Measurements from ENCODE around the gene DOCK4. TPM values are rescaled to one million over a fixed set of nuclear protein-coding genes. Genes with fewer than 3 reads are reported as not detected.

DOCK4 gene
- total and polyA plus RNA-seq, 2 of the 8 experiments (the other 6 are each of a cell fraction or from before 2014, with no cell fraction given) = 5.1 to 23.6 TPM

DNA sequence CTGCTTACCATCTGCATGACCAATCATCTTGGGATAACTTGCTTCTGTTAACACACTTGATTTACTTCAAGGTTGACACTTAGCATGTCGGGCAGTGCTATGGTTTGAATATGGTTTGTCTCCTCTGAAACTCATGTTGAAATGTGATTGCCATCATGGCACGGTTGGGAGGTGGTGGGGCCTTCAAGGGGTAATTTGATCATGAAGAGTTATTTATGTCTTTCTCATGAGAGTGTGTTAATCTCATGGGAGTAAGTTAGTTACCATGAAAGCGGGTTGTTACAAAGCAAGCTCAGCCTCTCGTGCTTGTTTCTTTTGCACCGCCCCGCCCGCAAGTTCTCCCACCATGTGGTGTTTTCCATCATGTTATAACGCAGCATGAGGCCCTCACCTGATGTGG, 163.6 kb downstream of the DOCK4 start:
- ChIA-PET CTCF (ENCODE audit: partially characterized antibody) (interaction anchor here (0.8 kb wide), 1 partner anchor 30 kb away, joined by 3 read pairs; no protein-coding TSS in a partner anchor), POLR2A (ENCODE audit: partially characterized antibody) (interaction anchor here (1.2 kb wide), 1 partner anchor 16 kb away, joined by 3 read pairs; no protein-coding TSS in a partner anchor)
- no peak overlapping the region for H2BK120ac ChIP-seq (replicated peaks; ENCODE audit: low read depth, low read length)
- H3K18ac ChIP-seq (ENCODE audit: extremely low read depth, low read length) = no peak overlapping the region
- no peak overlapping the region for H3K4ac ChIP-seq (replicated peaks; ENCODE audit: insufficient read length, low read depth, low read length)
- no peak overlapping the region for H2AK5ac ChIP-seq (ENCODE audit: low read depth, low read length)
- no peaks in the 10 kb centered on the region for H3K27me3 ChIP-seq (replicated peaks in 1 of 4; ENCODE audit: control insufficient read depth in 3 of 4, extremely low read depth in 1 of 4, insufficient read depth in 3 of 4, low read length in 3 of 4)
- no peaks in the 10 kb centered on the region for H3K23me2 ChIP-seq (ENCODE audit: low read depth, low read length)
- H2BK12ac ChIP-seq (ENCODE audit: low read depth, low read length) = no peak overlapping the region
- FAIRE-seq (no peak), DNase-seq (ENCODE audit: low read depth in 1 of 2, low spot score in 2 of 2) (no peak)
- H3K56ac ChIP-seq (replicated peaks; ENCODE audit: insufficient read length, low read depth, low read length) = no peak overlapping the region
- no peaks in the 10 kb centered on the region for H3K36me3 ChIP-seq (ENCODE audit: control insufficient read depth in 2 of 4, insufficient read depth in 4 of 4, low read length in 3 of 4)
- H3K79me1 ChIP-seq (ENCODE audit: low read depth, low read length) = no peaks in the 10 kb centered on the region; the same call in 1 of the 2 replicates
- H3K9ac ChIP-seq (replicated peaks in 1 of 4; ENCODE audit: extremely low read depth in 1 of 4, low read depth in 3 of 4, low read length in 3 of 4) = no peak overlapping the region
- no peak overlapping the region for H3K4me3 ChIP-seq (ENCODE audit: extremely low read depth in 1 of 4, insufficient read depth in 2 of 4, low read depth in 3 of 4, low read length in 4 of 4)
- H4K8ac ChIP-seq (ENCODE audit: extremely low read depth, insufficient read depth, low read length) = no peak overlapping the region
- no peak overlapping the region for H3K14ac ChIP-seq (ENCODE audit: insufficient read length)
- no peak overlapping the region for H2BK5ac ChIP-seq (ENCODE audit: low read depth, low read length)
- H3K9me3 ChIP-seq (ENCODE audit: insufficient read depth in 2 of 2, low read depth in 1 of 2, low read length in 1 of 2) = 0 out of 4 replicates have a peak, but pooled peaks cover 0 to under 1% of the 10 kb centered on the region in 2 experiments
- H4K20me1 ChIP-seq (replicated peaks in 1 of 2; ENCODE audit: control insufficient read depth in 1 of 2, insufficient read depth in 2 of 2, low read length in 2 of 2) = no peaks in the 10 kb centered on the region
- H4K5ac ChIP-seq (ENCODE audit: insufficient read length, low read depth, low read length) = no peak overlapping the region
- H3K4me2 ChIP-seq (ENCODE audit: insufficient read depth in 1 of 2, low read depth in 2 of 2, low read length in 2 of 2) = no peak overlapping the region
- no peaks in the 10 kb centered on the region for H3K4me1 ChIP-seq (replicated peaks in 1 of 4; ENCODE audit: control insufficient read depth in 3 of 4, insufficient read depth in 4 of 4, low read length in 3 of 4)
- H3K23ac ChIP-seq (ENCODE audit: insufficient read length) = no peak overlapping the region
- H2AFZ ChIP-seq (ENCODE audit: low read length) = no peak overlapping the region
- TF ChIP-seq MAX (IDR thresholded peaks at IDR 0.05) = no peak
- no peak for TF ChIP-seq KDM5A (IDR thresholded peaks at IDR 0.05; ENCODE audit: low read length)
- no peak for TF ChIP-seq TAF1 (IDR thresholded peaks at IDR 0.05; ENCODE audit: low read depth, low read length)
- no peak for TF ChIP-seq HDAC6 (IDR thresholded peaks at IDR 0.05; ENCODE audit: low read depth, low read length)
- 0 out of 4 replicates have a peak, but pooled peaks cover 0 to 4% of the 10 kb centered on the region in 2 experiments for H3K79me2 ChIP-seq (ENCODE audit: control insufficient read depth in 1 of 2, insufficient read depth in 2 of 2, low read length in 2 of 2)
- no peak overlapping the region for H2BK15ac ChIP-seq (ENCODE audit: low read length)
- no peak overlapping the region for H3K27ac ChIP-seq (ENCODE audit: low read depth, low read length)
- 89% methylated on average over 8 of the region's 8 CpGs; no CpG with 5 or more reads in 1 of the 2 experiments for WGBS, 2 experiments (ENCODE audit: extremely low coverage in 1 of 2, insufficient coverage in 1 of 2, insufficient read length in 1 of 2, insufficient replicate concordance in 2 of 2, low coverage in 1 of 2, low lambda C conversion rate in 2 of 2, missing lambda C conversion rate in 1 of 2)
- H2BK20ac ChIP-seq (ENCODE audit: low read length) = no peak overlapping the region
- H4K91ac ChIP-seq (replicated peaks; ENCODE audit: insufficient read length, low read length) = no peak overlapping the region

Measured in H1 (cell line).